BE2C (cell line): ENCODE measurements around the gene ZDHHC14.

Source experiments
- DNase-seq: peaks from one replicate; pipeline ENCODE4 v3.0.0-alpha.2; 2020
- H3K27me3 ChIP-seq: fragments of 250-450 bp; sonication (Bioruptor Pico); 2 replicates; pipeline ENCODE4 v1.5.1; 2020; ENCODE audit warnings: mild to moderate bottlenecking
- H3K36me3 ChIP-seq: fragments of 250-450 bp; sonication (Bioruptor Pico); 2 replicates; pipeline ENCODE4 v1.5.1; 2020; ENCODE audit warnings: mild to moderate bottlenecking
- H3K4me1 ChIP-seq: fragments of 250-450 bp; sonication (Bioruptor Pico); 2 replicates; pipeline ENCODE4 v1.5.1; 2020
- H3K4me3 ChIP-seq: 2 replicates; pipeline ENCODE4 v1.5.1; 2011; ENCODE audit warnings: low read depth, low read length
- H3K9me3 ChIP-seq: fragments of 250-450 bp; sonication (Bioruptor Pico); 2 replicates; pipeline ENCODE4 v1.5.1; 2020
- CTCF ChIP-seq: IDR thresholded peaks from 2 replicates; pipeline ENCODE4 v1.5.1; 2012; ENCODE audit warnings: mild to moderate bottlenecking, low read depth, low read length

Gene ZDHHC14

GRCh38 chr6:157659536-157660271 lies 278.7 kb downstream of the ZDHHC14 start:
- no peak for TF ChIP-seq CTCF
- DNase-seq = peak; percentile 41
- H3K4me1 ChIP-seq = peaks cover 6% of the 10 kb centered on the region; the same call in 1 of the 2 replicates

GRCh38 chr6:157660414-157660813 lies 279.4 kb downstream of the ZDHHC14 start:
- no peak overlapping the region for H3K4me3 ChIP-seq
- no peak for DNase-seq
- no peaks in the 10 kb centered on the region for H3K27me3 ChIP-seq
- H3K4me1 ChIP-seq = peaks cover 6% of the 10 kb centered on the region; the same call in 1 of the 2 replicates
- TF ChIP-seq CTCF = no peak
- no peaks in the 10 kb centered on the region for H3K9me3 ChIP-seq
- H3K36me3 ChIP-seq = no peaks in the 10 kb centered on the region

More at GRCh38 chr6:157659536-157660271, 278.7 kb downstream of the ZDHHC14 start:
- Histone ChIP-seq H3K27me3 (no peaks in the 10 kb centered on the region), H3K36me3 (no peaks in the 10 kb centered on the region), H3K4me3 (peak overlapping the region; percentile 11; the same call in 1 of the 2 replicates), H3K9me3 (no peaks in the 10 kb centered on the region)

GRCh38 chr6:157661652-157662051 lies 280.7 kb downstream of the ZDHHC14 start:
- H3K4me1 ChIP-seq = peaks cover 6% of the 10 kb centered on the region; the same call in 1 of the 2 replicates
- no peaks in the 10 kb centered on the region for H3K27me3 ChIP-seq
- DNase-seq = no peak
- no peaks in the 10 kb centered on the region for H3K9me3 ChIP-seq
- H3K4me3 ChIP-seq = no peak overlapping the region
- TF ChIP-seq CTCF = no peak
- H3K36me3 ChIP-seq = no peaks in the 10 kb centered on the region

GRCh38 chr6:157663261-157663660 lies 282.3 kb downstream of the ZDHHC14 start:
- no peaks in the 10 kb centered on the region for H3K36me3 ChIP-seq
- H3K9me3 ChIP-seq = no peaks in the 10 kb centered on the region
- H3K4me1 ChIP-seq = peaks cover 6% of the 10 kb centered on the region; the same call in 1 of the 2 replicates
- no peak overlapping the region for H3K4me3 ChIP-seq
- H3K27me3 ChIP-seq = no peaks in the 10 kb centered on the region
- no peak for DNase-seq
- no peak for TF ChIP-seq CTCF

- no peak for DNase-seq
- Histone ChIP-seq H3K4me1 (peaks cover 2% of the 10 kb centered on the region; the same call in 1 of the 2 replicates), H3K36me3 (no peaks in the 10 kb centered on the region), H3K9me3 (no peaks in the 10 kb centered on the region), H3K27me3 (no peaks in the 10 kb centered on the region), H3K4me3 (no peak overlapping the region)
- no peak for TF ChIP-seq CTCF
These were observed 284.2 kb downstream of the ZDHHC14 start for GRCh38 chr6:157665180-157665579.

GRCh38 chr6:157666729-157667128 lies 285.7 kb downstream of the ZDHHC14 start:
- no peak for DNase-seq
- Histone ChIP-seq H3K36me3 (no peaks in the 10 kb centered on the region), H3K27me3 (no peaks in the 10 kb centered on the region), H3K9me3 (no peaks in the 10 kb centered on the region), H3K4me1 (peaks cover 2% of the 10 kb centered on the region; the same call in 1 of the 2 replicates), H3K4me3 (no peak overlapping the region)
- no peak for TF ChIP-seq CTCF
